Measurements from ENCODE around the gene INTS11.

GRCh38 chr1:1285102-1285571 lies 39.3 kb downstream of the INTS11 start:
- TF ChIP-seq TAF1 (conservative IDR thresholded peaks at IDR 0.05) = no peak
- TF ChIP-seq ZBTB33 (IDR thresholded peaks at IDR 0.05) = no peak
- no peak for TF ChIP-seq RAD21 (IDR thresholded peaks at IDR 0.05)
- TF ChIP-seq YY1 (IDR thresholded peaks at IDR 0.05) = no peak
- TF ChIP-seq CTCF (IDR thresholded peaks at IDR 0.05; ENCODE audit: low read depth, low read length, missing input control) = no peak
- TF ChIP-seq MAX (IDR thresholded peaks at IDR 0.05) = no peak
- TF ChIP-seq NR2F2 (IDR thresholded peaks at IDR 0.05) = no peak
- TF ChIP-seq, protein P1, sequence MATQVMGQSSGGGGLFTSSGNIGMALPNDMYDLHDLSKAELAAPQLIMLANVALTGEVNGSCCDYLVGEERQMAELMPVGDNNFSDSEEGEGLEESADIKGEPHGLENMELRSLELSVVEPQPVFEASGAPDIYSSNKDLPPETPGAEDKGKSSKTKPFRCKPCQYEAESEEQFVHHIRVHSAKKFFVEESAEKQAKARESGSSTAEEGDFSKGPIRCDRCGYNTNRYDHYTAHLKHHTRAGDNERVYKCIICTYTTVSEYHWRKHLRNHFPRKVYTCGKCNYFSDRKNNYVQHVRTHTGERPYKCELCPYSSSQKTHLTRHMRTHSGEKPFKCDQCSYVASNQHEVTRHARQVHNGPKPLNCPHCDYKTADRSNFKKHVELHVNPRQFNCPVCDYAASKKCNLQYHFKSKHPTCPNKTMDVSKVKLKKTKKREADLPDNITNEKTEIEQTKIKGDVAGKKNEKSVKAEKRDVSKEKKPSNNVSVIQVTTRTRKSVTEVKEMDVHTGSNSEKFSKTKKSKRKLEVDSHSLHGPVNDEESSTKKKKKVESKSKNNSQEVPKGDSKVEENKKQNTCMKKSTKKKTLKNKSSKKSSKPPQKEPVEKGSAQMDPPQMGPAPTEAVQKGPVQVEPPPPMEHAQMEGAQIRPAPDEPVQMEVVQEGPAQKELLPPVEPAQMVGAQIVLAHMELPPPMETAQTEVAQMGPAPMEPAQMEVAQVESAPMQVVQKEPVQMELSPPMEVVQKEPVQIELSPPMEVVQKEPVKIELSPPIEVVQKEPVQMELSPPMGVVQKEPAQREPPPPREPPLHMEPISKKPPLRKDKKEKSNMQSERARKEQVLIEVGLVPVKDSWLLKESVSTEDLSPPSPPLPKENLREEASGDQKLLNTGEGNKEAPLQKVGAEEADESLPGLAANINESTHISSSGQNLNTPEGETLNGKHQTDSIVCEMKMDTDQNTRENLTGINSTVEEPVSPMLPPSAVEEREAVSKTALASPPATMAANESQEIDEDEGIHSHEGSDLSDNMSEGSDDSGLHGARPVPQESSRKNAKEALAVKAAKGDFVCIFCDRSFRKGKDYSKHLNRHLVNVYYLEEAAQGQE (IDR thresholded peaks at IDR 0.05) = no peak
- TF ChIP-seq RXRA (IDR thresholded peaks at IDR 0.05) = no peak
- no peak for TF ChIP-seq GABPA (IDR thresholded peaks at IDR 0.05 in 1 of 2, conservative IDR thresholded peaks at IDR 0.05 in 1 of 2)
- TF ChIP-seq, protein P2, sequence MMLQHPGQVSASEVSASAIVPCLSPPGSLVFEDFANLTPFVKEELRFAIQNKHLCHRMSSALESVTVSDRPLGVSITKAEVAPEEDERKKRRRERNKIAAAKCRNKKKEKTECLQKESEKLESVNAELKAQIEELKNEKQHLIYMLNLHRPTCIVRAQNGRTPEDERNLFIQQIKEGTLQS (IDR thresholded peaks at IDR 0.05) = no peak
- TF ChIP-seq SP1 (IDR thresholded peaks at IDR 0.05) = no peak

Measured in liver (tissue), 3 donors.